GM19238 (cell line): Measurements from ENCODE around the gene ZNF729.
"Not testable (repeated sequence)": the region's sequence is repeated elsewhere in the genome, so short reads cannot be mapped to it uniquely, and the experiment has no call there.

Source experiments
- DNase-seq: peaks from one replicate; pipeline ENCODE4 v3.0.0; 2011; ENCODE audit warnings: low spot score; ENCODE audit not compliant: insufficient read length

ZNF729 gene

GRCh38 chr19:22286151-22286810 is at the start of gene ZNF729:
TSS of gene ZNF729 (plus strand) at chr19:22286441. CDS start at chr19:22286526, 85 bp downstream.
- no peak for DNase-seq

- DNase-seq: no peak
These were observed 29.4 kb upstream of the ZNF729 start for GRCh38 chr19:22256856-22257255.

- no peak for DNase-seq
These were observed 28.9 kb upstream of the ZNF729 start for GRCh38 chr19:22257381-22257780.

GRCh38 chr19:22257916-22258315 is 28.3 kb upstream of the ZNF729 start:
- DNase-seq: no peak

- DNase-seq: no peak
These were observed 25.7 kb upstream of the ZNF729 start for GRCh38 chr19:22260499-22260898.

- DNase-seq: no peak
These were observed 24.6 kb upstream of the ZNF729 start for GRCh38 chr19:22261596-22261995.

- DNase-seq: no peak
These were observed 23.1 kb upstream of the ZNF729 start for GRCh38 chr19:22263121-22263520.

GRCh38 chr19:22321554-22321953 is 35.3 kb downstream of the ZNF729 start:
- not testable (repeated sequence) for DNase-seq

GRCh38 chr19:22326219-22326618 is 40.0 kb downstream of the ZNF729 start:
- DNase-seq: no peak

- no peak for DNase-seq
These were observed 41.1 kb downstream of the ZNF729 start for GRCh38 chr19:22327321-22327720.

GRCh38 chr19:22331521-22331920 is 45.3 kb downstream of the ZNF729 start:
- DNase-seq: no peak

GRCh38 chr19:22332924-22333323 is 46.7 kb downstream of the ZNF729 start:
- no peak for DNase-seq

- no peak for DNase-seq
These were observed 49.5 kb downstream of the ZNF729 start for GRCh38 chr19:22335716-22336115.

GRCh38 chr19:22354665-22355064 is 68.4 kb downstream of the ZNF729 start:
- no peak for DNase-seq
